Measurements from ENCODE around the gene NUMBL. TPM values are rescaled to one million over a fixed set of nuclear protein-coding genes. Genes with fewer than 3 reads are reported as not detected.
"Not testable (repeated sequence)": the region's sequence is repeated elsewhere in the genome, so short reads cannot be mapped to it uniquely, and the experiment has no call there.

NUMBL gene
- total RNA-seq, 1 experiment from 2014 or later = 41.7 TPM

DNA sequence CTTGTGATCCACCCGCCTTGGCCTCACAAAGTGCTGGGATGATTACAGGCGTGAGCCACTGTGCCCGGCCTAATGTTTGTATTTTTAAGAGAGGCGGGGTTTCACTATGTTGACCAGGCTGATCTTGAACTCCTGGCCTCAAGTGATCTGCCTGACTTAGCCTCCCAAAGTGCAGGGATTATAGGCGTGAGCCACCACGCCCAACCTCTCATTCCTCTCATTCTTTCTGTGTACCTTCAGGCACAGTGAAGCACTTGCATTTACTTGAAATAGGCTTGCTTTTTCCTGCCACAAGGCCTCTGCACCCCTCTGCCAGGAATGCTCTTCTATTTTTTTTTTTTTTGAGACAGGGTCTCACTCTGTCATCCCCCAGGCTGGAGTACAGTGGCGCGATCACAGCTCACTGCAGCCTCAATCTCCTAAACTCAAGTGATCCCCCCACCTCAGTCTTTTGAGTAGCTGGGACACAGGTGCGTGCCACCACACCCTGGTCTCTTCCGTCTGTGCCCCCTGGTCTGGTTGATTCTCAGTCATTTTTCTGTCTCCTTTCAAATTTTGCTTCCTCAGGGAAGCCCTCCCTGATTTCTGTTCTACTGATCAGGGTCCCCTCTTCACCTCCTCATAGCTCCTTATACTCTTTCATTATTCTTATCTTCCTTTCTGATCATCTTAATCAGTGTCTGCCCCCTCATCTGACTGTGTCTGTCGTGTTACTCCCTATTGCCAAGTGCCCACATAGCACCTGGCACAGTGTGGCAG, 44.7 kb upstream of the NUMBL start:
- no peak overlapping the region for H3K9ac ChIP-seq (ENCODE audit: low read length)
- no peak overlapping the region for H3K4me3 ChIP-seq (replicated peaks in 1 of 2; ENCODE audit: low read depth in 1 of 2, low read length in 2 of 2)
- no peaks in the 10 kb centered on the region for H3K27me3 ChIP-seq (ENCODE audit: insufficient read depth, low read length)
- no TSS peak for BruUV-seq (replicated peaks)
- ChIA-PET CTCF (no interaction called here), RAD21 (ENCODE audit: low non-redundant PET in 1 of 2, low total read pairs in 2 of 2, uncharacterized antibody in 2 of 2, unreplicated experiment in 2 of 2) (no interaction called here), POLR2A (interaction anchor here (1.1 kb wide), 1 partner anchor 15 kb away, joined by 3 read pairs; the partner anchor contains the start of gene ACTMAP)
- ATAC-seq = no peak
- H4K20me1 ChIP-seq (ENCODE audit: insufficient read depth) = no peaks in the 10 kb centered on the region
- no peak overlapping the region for H3K27ac ChIP-seq (ENCODE audit: low read depth, low read length)
- H3K79me2 ChIP-seq (ENCODE audit: insufficient read depth, low read length) = no peaks in the 10 kb centered on the region
- H3K9me3 ChIP-seq (ENCODE audit: control insufficient read depth in 1 of 2, insufficient read depth in 1 of 2, low read depth in 1 of 2, low read length in 2 of 2) = no peaks in the 10 kb centered on the region
- intact Hi-C loops (cut with micrococcal nuclease) = no loop called here
- no peaks in the 10 kb centered on the region for H3K9me2 ChIP-seq (ENCODE audit: insufficient read depth)
- DNase-seq (ENCODE audit: low read depth, low spot score) = no peak
- peaks cover 5 to 12% of the 10 kb centered on the region in 2 experiments; a peak in 3 of 4 replicates for H3K4me1 ChIP-seq (ENCODE audit: control insufficient read depth in 1 of 2, insufficient read depth in 2 of 2, low read length in 2 of 2)
- no peak overlapping the region for H3K4me2 ChIP-seq (ENCODE audit: low read length)
- peaks cover 17 to 21% of the 10 kb centered on the region in 2 experiments for H3K36me3 ChIP-seq (ENCODE audit: control insufficient read depth in 1 of 2, insufficient read depth in 2 of 2, low read length in 2 of 2)
- TF ChIP-seq FOSL1 (IDR thresholded peaks at IDR 0.05; ENCODE audit: low read depth) (no peak), TCF7L2 (IDR thresholded peaks at IDR 0.05; ENCODE audit: borderline replicate concordance, extremely low read depth, insufficient read depth, insufficient read length) (no peak)
- no peak overlapping the region for H2AFZ ChIP-seq (ENCODE audit: low read depth, low read length, poor library complexity, severe bottlenecking)

GRCh38 chr19:40733149-40733548, 42.7 kb upstream of the NUMBL start:
- Histone ChIP-seq H3K79me2 (ENCODE audit: insufficient read depth, low read length) (no peaks in the 10 kb centered on the region), H3K4me3 (replicated peaks in 1 of 2; ENCODE audit: low read depth in 1 of 2, low read length in 2 of 2) (no peak overlapping the region), H3K9me3 (ENCODE audit: control insufficient read depth in 1 of 2, insufficient read depth in 1 of 2, low read depth in 1 of 2, low read length in 2 of 2) (no peaks in the 10 kb centered on the region), H3K4me1 (ENCODE audit: control insufficient read depth in 1 of 2, insufficient read depth in 2 of 2, low read length in 2 of 2) (peaks cover 5 to 12% of the 10 kb centered on the region in 2 experiments; a peak in 3 of 4 replicates), H3K9ac (ENCODE audit: low read length) (no peak overlapping the region), H3K36me3 (ENCODE audit: control insufficient read depth in 1 of 2, insufficient read depth in 2 of 2, low read length in 2 of 2) (peaks cover 17 to 23% of the 10 kb centered on the region in 2 experiments), H3K27ac (ENCODE audit: low read depth, low read length) (no peak overlapping the region), H3K9me2 (ENCODE audit: insufficient read depth) (no peaks in the 10 kb centered on the region), H3K27me3 (ENCODE audit: insufficient read depth, low read length) (no peaks in the 10 kb centered on the region), H4K20me1 (ENCODE audit: insufficient read depth) (no peaks in the 10 kb centered on the region), H3K4me2 (ENCODE audit: low read length) (no peak overlapping the region), H2AFZ (ENCODE audit: low read depth, low read length, poor library complexity, severe bottlenecking) (no peak overlapping the region)
- RAD21 ChIA-PET (ENCODE audit: low non-redundant PET in 1 of 2, low total read pairs in 2 of 2, uncharacterized antibody in 2 of 2, unreplicated experiment in 2 of 2) = no interaction called here
- no peak for ATAC-seq
- no peak for DNase-seq (ENCODE audit: low read depth, low spot score)
- CTCF ChIA-PET = no interaction called here
- no TSS peak for BruUV-seq (replicated peaks)
- intact Hi-C loops (cut with micrococcal nuclease) = no loop called here
- TF ChIP-seq ZFX (IDR thresholded peaks at IDR 0.05) (no peak), ZNF274 (IDR thresholded peaks at IDR 0.05; ENCODE audit: low read depth, low read length) (no peak), YY1 (IDR thresholded peaks at IDR 0.05; ENCODE audit: extremely low read depth, insufficient replicate concordance, low read depth, low read length) (no peak), RAD21 (IDR thresholded peaks at IDR 0.05; ENCODE audit: low read depth) (no peak), MAX (IDR thresholded peaks at IDR 0.05) (no peak), SP1 (IDR thresholded peaks at IDR 0.05; ENCODE audit: low read depth) (no peak), EZH2 (IDR thresholded peaks at IDR 0.05) (no peak)
- POLR2A ChIA-PET = no interaction called here

DNA sequence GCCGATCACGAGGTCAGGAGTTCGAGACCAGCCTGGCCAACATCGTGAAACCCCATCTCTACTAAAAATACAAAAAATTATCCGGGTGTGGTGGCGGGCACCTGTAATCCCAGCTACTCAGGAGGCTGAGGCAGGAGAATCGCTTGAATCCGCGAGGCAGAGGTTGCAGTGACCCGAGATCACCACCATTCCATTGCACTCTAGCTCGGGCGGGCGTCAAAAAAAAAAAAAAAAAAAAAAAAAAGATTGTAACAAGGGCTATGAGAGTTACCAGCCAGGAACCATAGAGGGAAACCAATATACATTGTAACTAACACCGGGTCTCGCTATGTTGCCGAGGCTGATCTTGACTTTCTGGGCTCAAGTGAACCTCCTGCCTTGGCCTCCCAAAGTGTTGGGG, 41.9 kb upstream of the NUMBL start:
- H3K27ac ChIP-seq (ENCODE audit: low read depth, low read length); H3K4me2 ChIP-seq (ENCODE audit: low read length); H3K79me2 ChIP-seq (ENCODE audit: insufficient read depth, low read length); BruUV-seq (replicated peaks); ATAC-seq; H3K9me3 ChIP-seq (ENCODE audit: control insufficient read depth in 1 of 2, insufficient read depth in 1 of 2, low read depth in 1 of 2, low read length in 2 of 2); RAD21 ChIA-PET (ENCODE audit: low non-redundant PET in 1 of 2, low total read pairs in 2 of 2, uncharacterized antibody in 2 of 2, unreplicated experiment in 2 of 2); intact Hi-C loops (cut with micrococcal nuclease); H2AFZ ChIP-seq (ENCODE audit: low read depth, low read length, poor library complexity, severe bottlenecking); H3K9me2 ChIP-seq (ENCODE audit: insufficient read depth); POLR2A ChIA-PET; H4K20me1 ChIP-seq (ENCODE audit: insufficient read depth); DNase-seq (ENCODE audit: low read depth, low spot score); H3K9ac ChIP-seq (ENCODE audit: low read length); H3K27me3 ChIP-seq (ENCODE audit: insufficient read depth, low read length); H3K4me3 ChIP-seq (replicated peaks in 1 of 2; ENCODE audit: low read depth in 1 of 2, low read length in 2 of 2): not testable (repeated sequence)
- CTCF ChIA-PET = interaction anchor here (1.0 kb wide), 1 partner anchor 12 kb away, joined by 3 read pairs; no protein-coding TSS in a partner anchor
- H3K36me3 ChIP-seq (ENCODE audit: control insufficient read depth in 1 of 2, insufficient read depth in 2 of 2, low read length in 2 of 2) = peaks cover 22 to 25% of the 10 kb centered on the region in 2 experiments
- H3K4me1 ChIP-seq (ENCODE audit: control insufficient read depth in 1 of 2, insufficient read depth in 2 of 2, low read length in 2 of 2) = peaks cover 5 to 12% of the 10 kb centered on the region in 2 experiments; a peak in 3 of 4 replicates

All from HCT116 (cell line).